SK-N-SH (cell line): ENCODE data around the gene VEGFB. TPM values are rescaled to one million over a fixed set of nuclear protein-coding genes. Genes with fewer than 3 reads are reported as not detected.
A peak's percentile ranks its signal among the peaks of the same experiment; 100 is the strongest.

ENCODE experiments used
- CTCF ChIA-PET: fragments of 300-600, 350-600 bp; formaldehyde crosslinking; extraction: SDS; loops from one replicate; lab custom pipeline; 2021; lab: Yijun Ruan, JAX
- POLR2A ChIA-PET: fragments of 350-600 bp; sonication (Branson Sonifier 250); formaldehyde crosslinking; extraction: SDS; loops from one replicate; lab custom pipeline; 2020; ENCODE audit warnings: antibody characterized with exemption, inconsistent platforms; lab: Yijun Ruan, JAX
- DNase-seq: peaks from one replicate; pipeline ENCODE4 v3.0.0; 2012
- H2AFZ ChIP-seq: fragments of 200-600 bp; sonication (generic); 2 replicates; pipeline ENCODE4 v1.8.1; 2016; ENCODE audit warnings: antibody characterized with exemption, mild to moderate bottlenecking, low read depth
- H3F3A ChIP-seq: fragments of 200-600 bp; sonication (generic); replicated peaks from 2 replicates; pipeline ENCODE3; 2016; ENCODE audit warnings: antibody characterized with exemption, mild to moderate bottlenecking; ENCODE audit not compliant: insufficient read depth
- H3K27ac ChIP-seq, 2 experiments: fragments of 200-500 bp in 1 of 2; fragments of 200-600 bp in 1 of 2; sonication (Bioruptor generic) in 1 of 2; sonication (generic), shearing (Covaris generic) in 1 of 2; 2 replicates each; pipeline versions ENCODE4 v1.5.1 to v1.6.1; 2014 to 2016; ENCODE audit warnings: low read depth in 2 of 2, inconsistent platforms in 1 of 2, low read length in 1 of 2, mild to moderate bottlenecking in 1 of 2, mixed read lengths in 1 of 2
- H3K27me3 ChIP-seq: fragments of 200-600 bp; sonication (generic), shearing (Covaris generic); 2 replicates; pipeline ENCODE4 v1.6.1; 2016; ENCODE audit warnings: mixed run types; ENCODE audit not compliant: insufficient read depth
- H3K36me3 ChIP-seq, 2 experiments: fragments of 200-500 bp in 1 of 2; fragments of 200-600 bp in 1 of 2; sonication (Bioruptor generic) in 1 of 2; sonication (generic) in 1 of 2; replicated peaks in 1 of 2; 2 replicates each; pipeline versions ENCODE3 to v1.5.1; 2014 to 2016; ENCODE audit warnings: low read length in 1 of 2, mild to moderate bottlenecking in 1 of 2; ENCODE audit not compliant: insufficient read depth in 2 of 2, control insufficient read depth in 1 of 2
- H3K4me1 ChIP-seq, 2 experiments: fragments of 200-500 bp in 1 of 2; fragments of 200-600 bp in 1 of 2; sonication (Bioruptor generic) in 1 of 2; sonication (generic), shearing (Covaris generic) in 1 of 2; 2 replicates each; pipeline versions ENCODE4 v1.5.1 to v1.6.1; 2014 to 2016; ENCODE audit warnings: low read depth in 1 of 2, low read length in 1 of 2, mixed run types in 1 of 2; ENCODE audit not compliant: insufficient read depth in 2 of 2, control insufficient read depth in 1 of 2
- H3K4me2 ChIP-seq: fragments of 200-600 bp; sonication (generic), shearing (Covaris generic); 2 replicates; pipeline ENCODE4 v1.6.1; 2017; ENCODE audit warnings: mixed run types
- H3K4me3 ChIP-seq, 2 experiments: fragments of 200-500 bp in 1 of 2; fragments of 200-600 bp in 1 of 2; sonication (Bioruptor generic) in 1 of 2; sonication (generic), shearing (Covaris generic) in 1 of 2; 2 replicates each; pipeline versions ENCODE4 v1.5.1 to v1.8.1; 2014 to 2016; ENCODE audit warnings: low read depth in 2 of 2, inconsistent platforms in 1 of 2, low read length in 1 of 2, mild to moderate bottlenecking in 1 of 2, mixed read lengths in 1 of 2, moderate library complexity in 1 of 2
- H3K79me2 ChIP-seq: fragments of 200-600 bp; sonication (generic); 2 replicates; pipeline ENCODE4 v1.8.1; 2017; ENCODE audit warnings: mild to moderate bottlenecking; ENCODE audit not compliant: insufficient read depth
- H3K9ac ChIP-seq: fragments of 200-600 bp; sonication (generic); 2 replicates; pipeline ENCODE4 v1.6.1; 2017; ENCODE audit warnings: mixed run types
- H3K9me2 ChIP-seq: fragments of 200-600 bp; sonication (generic); 2 replicates; pipeline ENCODE4 v1.6.1; 2017; ENCODE audit warnings: mixed run types
- H3K9me3 ChIP-seq: fragments of 200-600 bp; sonication (generic); 2 replicates; pipeline ENCODE4 v1.6.1; 2017; ENCODE audit warnings: mixed run types, mild to moderate bottlenecking, moderate library complexity
- H4K20me1 ChIP-seq: fragments of 200-600 bp; sonication (generic); 2 replicates; pipeline ENCODE4 v1.6.1; 2017; ENCODE audit warnings: mild to moderate bottlenecking, mixed run types; ENCODE audit not compliant: insufficient read depth
- CHD2 ChIP-seq: fragments of 150-350 bp; IDR thresholded peaks from 2 replicates; pipeline ENCODE4 v1.6.1; 2018; ENCODE audit warnings: low read length; ENCODE audit not compliant: partially characterized antibody
- ELF1 ChIP-seq: IDR thresholded peaks from 2 replicates; pipeline ENCODE4 v1.4.0; 2012
- FOSL2 ChIP-seq: IDR thresholded peaks from 2 replicates; pipeline ENCODE4 v1.4.0; 2012; ENCODE audit warnings: low read depth, mild to moderate bottlenecking, moderate library complexity, borderline replicate concordance
- FOXJ3 ChIP-seq: sonication (generic); formaldehyde crosslinking; IDR thresholded peaks from 2 replicates; pipeline ENCODE4 v1.5.1; 2020; ENCODE audit warnings: mild to moderate bottlenecking, missing genetic modification reagents
- JUND ChIP-seq: IDR thresholded peaks from 2 replicates; pipeline ENCODE4 v1.4.0; 2012
- MEF2A ChIP-seq: IDR thresholded peaks from 2 replicates; pipeline ENCODE4 v1.4.0; 2012; ENCODE audit warnings: low read depth, borderline replicate concordance
- MXI1 ChIP-seq: IDR thresholded peaks from 2 replicates; pipeline ENCODE4 v1.6.1; 2012; ENCODE audit warnings: mild to moderate bottlenecking, low read depth, low read length, improper control_type of control experiment
- NFIC ChIP-seq: IDR thresholded peaks from 2 replicates; pipeline ENCODE4 v1.4.0; 2012; ENCODE audit warnings: borderline replicate concordance
- POLR2AphosphoS5 ChIP-seq: IDR thresholded peaks from 2 replicates; pipeline ENCODE4 v1.6.1; 2012; ENCODE audit warnings: low read depth, low read length
- RAD21 ChIP-seq: IDR thresholded peaks from 2 replicates; pipeline ENCODE4 v1.6.1; 2012; ENCODE audit warnings: mild to moderate bottlenecking, low read length
- RCOR1 ChIP-seq: fragments of 150-350 bp; IDR thresholded peaks from 2 replicates; pipeline ENCODE4 v1.6.1; 2017; ENCODE audit warnings: antibody characterized with exemption, low read length
- SMC3 ChIP-seq: IDR thresholded peaks from 2 replicates; pipeline ENCODE4 v1.6.1; 2012; ENCODE audit warnings: low read depth, low read length, improper control_type of control experiment
- TAF1 ChIP-seq: IDR thresholded peaks from 2 replicates; pipeline ENCODE4 v1.6.1; 2012; ENCODE audit warnings: low read depth, mild to moderate bottlenecking, low read length, moderate library complexity, borderline replicate concordance
- YY1 ChIP-seq: IDR thresholded peaks from 2 replicates; pipeline ENCODE4 v1.4.0; 2012; ENCODE audit warnings: low read depth, mild to moderate bottlenecking
- WGBS: methylation state at CpG from one replicate; pipeline ENCODE4 v1.1.6; 2017; ENCODE audit warnings: low lambda C conversion rate; 5-methylcytosine and 5-hydroxymethylcytosine counted together
- polyA plus RNA-seq, 3 experiments: library from polyadenylated mRNA; depleted of rRNA; stranded (reverse); fragments of >200 nt; gene quantifications; 2 replicates each; pipeline ENCODE4 v1.2.3, GENCODE V29; 2012
- TF ChIP-seq, protein P1 (sequence below): IDR thresholded peaks from 2 replicates; pipeline ENCODE4 v1.6.1; 2012; ENCODE audit warnings: mild to moderate bottlenecking, low read depth, low read length, moderate library complexity
- TF ChIP-seq, protein P2 (sequence below): IDR thresholded peaks from 2 replicates; pipeline ENCODE4 v1.4.0; 2012; ENCODE audit warnings: low read depth, borderline replicate concordance
- TF ChIP-seq, protein P3 (sequence below): IDR thresholded peaks from 2 replicates; pipeline ENCODE4 v1.4.0; 2012; ENCODE audit warnings: low read depth, borderline replicate concordance
- TF ChIP-seq, protein P4 (sequence below): IDR thresholded peaks from 2 replicates; pipeline ENCODE4; 2012

The VEGFB gene
- polyA plus RNA-seq, 1 of the 3 experiments (the other 2 are of a cell fraction), result 29.9 TPM

DNA sequence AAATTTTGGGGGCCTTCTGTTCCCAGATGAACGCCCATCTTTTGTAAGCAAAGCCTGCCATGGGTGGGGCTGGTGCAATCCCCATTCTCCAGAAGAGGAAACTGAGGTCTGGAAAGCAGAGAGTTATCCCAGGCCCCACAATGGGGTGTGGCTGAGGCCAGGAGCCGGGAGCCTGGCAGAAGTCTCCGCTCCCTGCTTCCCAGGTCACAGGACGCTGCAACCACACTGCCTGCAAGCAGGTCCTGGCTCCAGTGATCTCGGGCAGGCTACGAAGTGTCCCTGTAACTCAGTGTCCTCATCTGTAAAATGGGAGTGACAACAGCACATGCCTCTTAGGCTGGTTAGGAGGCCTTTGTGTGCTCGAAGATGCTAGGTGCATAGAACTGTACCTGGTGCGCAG, 18.7 kb downstream of the VEGFB start (continued):
- TF ChIP-seq, protein P1, sequence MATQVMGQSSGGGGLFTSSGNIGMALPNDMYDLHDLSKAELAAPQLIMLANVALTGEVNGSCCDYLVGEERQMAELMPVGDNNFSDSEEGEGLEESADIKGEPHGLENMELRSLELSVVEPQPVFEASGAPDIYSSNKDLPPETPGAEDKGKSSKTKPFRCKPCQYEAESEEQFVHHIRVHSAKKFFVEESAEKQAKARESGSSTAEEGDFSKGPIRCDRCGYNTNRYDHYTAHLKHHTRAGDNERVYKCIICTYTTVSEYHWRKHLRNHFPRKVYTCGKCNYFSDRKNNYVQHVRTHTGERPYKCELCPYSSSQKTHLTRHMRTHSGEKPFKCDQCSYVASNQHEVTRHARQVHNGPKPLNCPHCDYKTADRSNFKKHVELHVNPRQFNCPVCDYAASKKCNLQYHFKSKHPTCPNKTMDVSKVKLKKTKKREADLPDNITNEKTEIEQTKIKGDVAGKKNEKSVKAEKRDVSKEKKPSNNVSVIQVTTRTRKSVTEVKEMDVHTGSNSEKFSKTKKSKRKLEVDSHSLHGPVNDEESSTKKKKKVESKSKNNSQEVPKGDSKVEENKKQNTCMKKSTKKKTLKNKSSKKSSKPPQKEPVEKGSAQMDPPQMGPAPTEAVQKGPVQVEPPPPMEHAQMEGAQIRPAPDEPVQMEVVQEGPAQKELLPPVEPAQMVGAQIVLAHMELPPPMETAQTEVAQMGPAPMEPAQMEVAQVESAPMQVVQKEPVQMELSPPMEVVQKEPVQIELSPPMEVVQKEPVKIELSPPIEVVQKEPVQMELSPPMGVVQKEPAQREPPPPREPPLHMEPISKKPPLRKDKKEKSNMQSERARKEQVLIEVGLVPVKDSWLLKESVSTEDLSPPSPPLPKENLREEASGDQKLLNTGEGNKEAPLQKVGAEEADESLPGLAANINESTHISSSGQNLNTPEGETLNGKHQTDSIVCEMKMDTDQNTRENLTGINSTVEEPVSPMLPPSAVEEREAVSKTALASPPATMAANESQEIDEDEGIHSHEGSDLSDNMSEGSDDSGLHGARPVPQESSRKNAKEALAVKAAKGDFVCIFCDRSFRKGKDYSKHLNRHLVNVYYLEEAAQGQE, result no peak

DNA sequence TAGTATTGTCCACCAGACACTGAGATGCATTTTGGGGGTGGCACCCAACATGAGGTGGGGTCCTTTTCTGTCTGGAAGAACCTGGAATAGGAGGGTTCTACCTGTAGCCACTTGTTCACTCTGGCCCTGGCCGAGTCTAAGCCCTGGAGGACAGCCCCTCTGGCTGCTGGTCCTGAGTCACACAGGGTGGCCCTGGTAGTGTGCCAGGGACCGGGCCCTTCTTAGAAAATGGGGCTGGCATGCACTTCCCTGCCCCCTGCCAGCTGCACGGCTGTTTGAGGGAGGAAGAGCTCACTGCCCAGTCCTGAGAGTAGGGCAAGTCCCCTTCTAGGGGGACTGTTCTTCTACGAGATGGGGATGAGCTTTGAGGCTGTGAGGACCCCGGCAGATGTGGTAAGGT, 19.1 kb downstream of the VEGFB start:
- DNase-seq, result no peak
- Histone ChIP-seq H3K9ac (no peak overlapping the region), H3K4me1 (peaks cover 10 to 25% of the 10 kb centered on the region in 2 experiments; a peak in 2 of 4 replicates), H3K4me2 (peak overlapping the region; percentile 96; the same call in 1 of the 2 replicates), H3F3A (peaks cover 3% of the 10 kb centered on the region), H3K36me3 (peaks cover 10 to 26% of the 10 kb centered on the region in 2 experiments), H4K20me1 (peaks cover 14% of the 10 kb centered on the region), H3K27ac (no peak overlapping the region), H3K79me2 (peaks cover 30% of the 10 kb centered on the region), H3K4me3 (no peak overlapping the region), H2AFZ (no peak overlapping the region), H3K27me3 (no peaks in the 10 kb centered on the region), H3K9me3 (no peaks in the 10 kb centered on the region), H3K9me2 (no peaks in the 10 kb centered on the region)
- TF ChIP-seq RAD21 (no peak), MEF2A (no peak), NFIC (no peak), TAF1 (no peak), FOSL2 (no peak), ELF1 (no peak), MXI1 (no peak), RCOR1 (no peak), YY1 (no peak), SMC3 (no peak), POLR2AphosphoS5 (no peak), CHD2 (no peak), JUND (no peak), FOXJ3 (CRISPR knock-in tag) (no peak)
- TF ChIP-seq, protein P2, sequence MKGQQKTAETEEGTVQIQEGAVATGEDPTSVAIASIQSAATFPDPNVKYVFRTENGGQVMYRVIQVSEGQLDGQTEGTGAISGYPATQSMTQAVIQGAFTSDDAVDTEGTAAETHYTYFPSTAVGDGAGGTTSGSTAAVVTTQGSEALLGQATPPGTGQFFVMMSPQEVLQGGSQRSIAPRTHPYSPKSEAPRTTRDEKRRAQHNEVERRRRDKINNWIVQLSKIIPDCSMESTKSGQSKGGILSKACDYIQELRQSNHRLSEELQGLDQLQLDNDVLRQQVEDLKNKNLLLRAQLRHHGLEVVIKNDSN, result no peak
- TF ChIP-seq, protein P1, result no peak
- TF ChIP-seq, protein P3, sequence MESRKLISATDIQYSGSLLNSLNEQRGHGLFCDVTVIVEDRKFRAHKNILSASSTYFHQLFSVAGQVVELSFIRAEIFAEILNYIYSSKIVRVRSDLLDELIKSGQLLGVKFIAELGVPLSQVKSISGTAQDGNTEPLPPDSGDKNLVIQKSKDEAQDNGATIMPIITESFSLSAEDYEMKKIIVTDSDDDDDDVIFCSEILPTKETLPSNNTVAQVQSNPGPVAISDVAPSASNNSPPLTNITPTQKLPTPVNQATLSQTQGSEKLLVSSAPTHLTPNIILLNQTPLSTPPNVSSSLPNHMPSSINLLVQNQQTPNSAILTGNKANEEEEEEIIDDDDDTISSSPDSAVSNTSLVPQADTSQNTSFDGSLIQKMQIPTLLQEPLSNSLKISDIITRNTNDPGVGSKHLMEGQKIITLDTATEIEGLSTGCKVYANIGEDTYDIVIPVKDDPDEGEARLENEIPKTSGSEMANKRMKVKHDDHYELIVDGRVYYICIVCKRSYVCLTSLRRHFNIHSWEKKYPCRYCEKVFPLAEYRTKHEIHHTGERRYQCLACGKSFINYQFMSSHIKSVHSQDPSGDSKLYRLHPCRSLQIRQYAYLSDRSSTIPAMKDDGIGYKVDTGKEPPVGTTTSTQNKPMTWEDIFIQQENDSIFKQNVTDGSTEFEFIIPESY, result no peak
- TF ChIP-seq, protein P4, sequence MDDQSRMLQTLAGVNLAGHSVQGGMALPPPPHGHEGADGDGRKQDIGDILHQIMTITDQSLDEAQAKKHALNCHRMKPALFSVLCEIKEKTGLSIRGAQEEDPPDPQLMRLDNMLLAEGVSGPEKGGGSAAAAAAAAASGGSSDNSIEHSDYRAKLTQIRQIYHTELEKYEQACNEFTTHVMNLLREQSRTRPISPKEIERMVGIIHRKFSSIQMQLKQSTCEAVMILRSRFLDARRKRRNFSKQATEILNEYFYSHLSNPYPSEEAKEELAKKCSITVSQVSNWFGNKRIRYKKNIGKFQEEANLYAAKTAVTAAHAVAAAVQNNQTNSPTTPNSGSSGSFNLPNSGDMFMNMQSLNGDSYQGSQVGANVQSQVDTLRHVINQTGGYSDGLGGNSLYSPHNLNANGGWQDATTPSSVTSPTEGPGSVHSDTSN, result no peak
- 100% methylated on average over 1 of the region's 5 CpGs for WGBS
- ChIA-PET POLR2A (no interaction called here), CTCF (interaction anchor here (1.5 to 1.6 kb wide), 2 partner anchors 9 to 10 kb away, joined by 4 to 15 read pairs; no protein-coding TSS in a partner anchor)
